GM23338 (cell line): ENCODE results near the gene SFMBT2. TPM values are rescaled to one million over a fixed set of nuclear protein-coding genes. Genes with fewer than 3 reads are reported as not detected.

Source experiments
- ATAC-seq: fragments of 200-7000 bp; cut with Tn5 transposase; 3 replicates; pipeline ENCODE4 v1.9.1; 2020
- DNase-seq: peaks from one replicate; pipeline ENCODE4 v3.0.0-alpha.2; 2015; ENCODE audit warnings: low spot score
- H2AFZ ChIP-seq: fragments of 200-600 bp; sonication (generic); 2 replicates; pipeline ENCODE4 v1.8.0; 2016; ENCODE audit warnings: antibody characterized with exemption, mild to moderate bottlenecking, moderate library complexity
- H3F3A ChIP-seq: fragments of 200-600 bp; sonication (generic); replicated peaks from 2 replicates; pipeline ENCODE4 v1.8.0; 2017; ENCODE audit warnings: antibody characterized with exemption, mixed run types, low read depth
- H3K27ac ChIP-seq: fragments of 200-600 bp; sonication (generic); 2 replicates; pipeline ENCODE4 v1.6.1; 2016; ENCODE audit warnings: low read depth
- H3K27me3 ChIP-seq: fragments of 200-600 bp; sonication (generic); 2 replicates; pipeline ENCODE4 v1.8.0; 2016; ENCODE audit warnings: mild to moderate bottlenecking, mixed run types, moderate library complexity; ENCODE audit not compliant: insufficient read depth
- H3K36me3 ChIP-seq: fragments of 200-600 bp; sonication (generic); 2 replicates; pipeline ENCODE4 v1.8.0; 2016; ENCODE audit warnings: mild to moderate bottlenecking; ENCODE audit not compliant: insufficient read depth
- H3K4me1 ChIP-seq: fragments of 200-600 bp; sonication (generic); 2 replicates; pipeline ENCODE4 v1.8.0; 2016; ENCODE audit warnings: mild to moderate bottlenecking, moderate library complexity; ENCODE audit not compliant: insufficient read depth
- H3K4me2 ChIP-seq: fragments of 200-600 bp; sonication (generic); 2 replicates; pipeline ENCODE4 v1.7.1; 2017; ENCODE audit warnings: mixed run types
- H3K4me3 ChIP-seq: fragments of 200-600 bp; sonication (generic); 2 replicates; pipeline ENCODE4 v1.6.1; 2016; ENCODE audit warnings: mixed run types
- H3K79me2 ChIP-seq: fragments of 200-600 bp; sonication (generic); replicated peaks from 2 replicates; pipeline ENCODE4 v1.8.0; 2017; ENCODE audit warnings: mild to moderate bottlenecking; ENCODE audit not compliant: insufficient read depth
- H3K9me2 ChIP-seq: fragments of 200-600 bp; sonication (generic); 2 replicates; pipeline ENCODE4 v1.8.0; 2017; ENCODE audit not compliant: insufficient read depth
- H4K20me1 ChIP-seq: fragments of 200-600 bp; sonication (generic); replicated peaks from 2 replicates; pipeline ENCODE4 v1.8.0; 2017; ENCODE audit warnings: mild to moderate bottlenecking; ENCODE audit not compliant: insufficient read depth
- H3K27ac Mint-ChIP-seq: 2 replicates; pipeline ENCODE4 v1.8.0; 2020; ENCODE audit warnings: inconsistent platforms, mild to moderate bottlenecking, moderate library complexity, mixed read lengths
- H3K27me3 Mint-ChIP-seq: 3 replicates; pipeline ENCODE4 v1.8.0; 2022; ENCODE audit warnings: low read depth, mild to moderate bottlenecking, moderate library complexity, mixed read lengths, inconsistent platforms; ENCODE audit not compliant: insufficient read depth, poor library complexity
- H3K36me3 Mint-ChIP-seq: 3 replicates; pipeline ENCODE4 v1.8.0; 2021; ENCODE audit warnings: low read depth, mild to moderate bottlenecking, inconsistent platforms, moderate library complexity, mixed read lengths
- H3K4me1 Mint-ChIP-seq: 3 replicates; pipeline ENCODE4 v1.8.0; 2020; ENCODE audit warnings: mild to moderate bottlenecking, inconsistent platforms, mixed read lengths
- H3K4me3 Mint-ChIP-seq: 3 replicates; pipeline ENCODE4 v1.8.0; 2021; ENCODE audit warnings: moderate library complexity, mild to moderate bottlenecking, inconsistent platforms, mixed read lengths
- H3K9me3 Mint-ChIP-seq: 3 replicates; pipeline ENCODE4 v1.8.0; 2020; ENCODE audit warnings: moderate library complexity, mild to moderate bottlenecking, inconsistent platforms, mixed read lengths
- CREB1 ChIP-seq: fragments of 250-450 bp; sonication (Bioruptor Pico); IDR thresholded peaks from 2 replicates; pipeline ENCODE4 v1.5.0; 2020; ENCODE audit warnings: low read depth, mild to moderate bottlenecking, moderate library complexity
- EZH2 ChIP-seq: fragments of 200-600 bp; sonication (generic); IDR thresholded peaks from one replicate; pipeline ENCODE4 v1.8.0; 2017; ENCODE audit warnings: antibody characterized with exemption, mild to moderate bottlenecking, low read depth; ENCODE audit not compliant: unreplicated experiment
- EZH2phosphoT487 ChIP-seq: fragments of 200-600 bp; sonication (generic); IDR thresholded peaks from one replicate; pipeline ENCODE4 v1.8.1; 2018; ENCODE audit warnings: antibody characterized with exemption; ENCODE audit not compliant: unreplicated experiment
- JUNB ChIP-seq: IDR thresholded peaks from one replicate; pipeline ENCODE4 v1.6.1; 2016; ENCODE audit warnings: antibody characterized with exemption; ENCODE audit not compliant: unreplicated experiment
- REST ChIP-seq: IDR thresholded peaks from one replicate; pipeline ENCODE4 v1.6.1; 2018; ENCODE audit warnings: antibody characterized with exemption; ENCODE audit not compliant: unreplicated experiment
- STAT1 ChIP-seq: IDR thresholded peaks from one replicate; pipeline ENCODE4 v1.6.1; 2016; ENCODE audit warnings: antibody characterized with exemption; ENCODE audit not compliant: unreplicated experiment
- ZNF331 ChIP-seq: fragments of 250-450 bp; sonication (Bioruptor Pico); IDR thresholded peaks from 2 replicates; pipeline ENCODE4 v1.5.0; 2020; ENCODE audit warnings: low read depth, mild to moderate bottlenecking, moderate library complexity
- ZNF462 ChIP-seq: fragments of 250-450 bp; sonication (Bioruptor Pico); IDR thresholded peaks from 2 replicates; pipeline ENCODE4 v1.5.0; 2020; ENCODE audit warnings: mild to moderate bottlenecking, moderate library complexity
- polyA plus RNA-seq: library from polyadenylated mRNA; unstranded; fragments of >200 nt; fragmentation: Nextera tagmentation; extraction: Ambion mirVana; gene quantifications from 2 replicates; pipeline ENCODE4 v1.2.1, GENCODE V29; 2016
- total RNA-seq: library from RNA; depleted of rRNA; stranded (reverse); fragments of >200 nt; shearing (Covaris generic); gene quantifications from 2 replicates; pipeline ENCODE4 v1.2.3, GENCODE V29; 2014

Gene SFMBT2
- total and polyA plus RNA-seq, 2 experiments from 2014 or later, result 2.7 to 6.7 TPM

- TF ChIP-seq REST (no peak), EZH2phosphoT487 (no peak), ZNF331 (CRISPR knock-in tag) (no peak)
Observed at GRCh38 chr10:7311218-7311849, 99.5 kb downstream of the SFMBT2 start (continued).

- Mint-ChIP-seq H3K27ac (no peak overlapping the region), H3K4me1 (peaks cover 7% of the 10 kb centered on the region; the same call in 2 of the 3 replicates), H3K27me3 (no peaks in the 10 kb centered on the region), H3K4me3 (no peak overlapping the region), H3K36me3 (peaks cover 3% of the 10 kb centered on the region; the same call in 1 of the 3 replicates), H3K9me3 (0 out of 3 replicates have a peak, but pooled peaks cover 5% of the 10 kb centered on the region)
- Histone ChIP-seq H3K4me3 (no peak overlapping the region), H3K4me1 (peaks cover 4% of the 10 kb centered on the region), H2AFZ (no peak overlapping the region), H3K27ac (no peak overlapping the region), H3K27me3 (no peaks in the 10 kb centered on the region), H3K36me3 (no peaks in the 10 kb centered on the region), H3K79me2 (peaks cover 4% of the 10 kb centered on the region; the same call in 1 of the 2 replicates), H3K9me2 (0 out of 2 replicates have a peak, but pooled peaks cover 4% of the 10 kb centered on the region), H3F3A (no peaks in the 10 kb centered on the region), H4K20me1 (no peaks in the 10 kb centered on the region), H3K4me2 (no peak overlapping the region)
- DNase-seq, result no peak
- ATAC-seq, result no peak
- TF ChIP-seq REST, result no peak
- TF ChIP-seq EZH2, result no peak
- TF ChIP-seq CREB1 (CRISPR knock-in tag), result no peak
- no peak for TF ChIP-seq JUNB
- no peak for TF ChIP-seq ZNF462
- TF ChIP-seq ZNF331 (CRISPR knock-in tag), result no peak
- no peak for TF ChIP-seq STAT1
Observed at GRCh38 chr10:7310076-7310475, 100.8 kb downstream of the SFMBT2 start.
